Bronchial epithelial cell (primary cell): ENCODE measurements around the gene TRPM4. TPM values are rescaled to one million over a fixed set of nuclear protein-coding genes. Genes with fewer than 3 reads are reported as not detected.

ENCODE experiments used
- DNase-seq: peaks from one replicate; pipeline ENCODE4 v3.0.0-alpha.2; 2010; ENCODE audit warnings: low read depth
- FAIRE-seq: peaks from 2 replicates; lab custom pipeline; 2011; peaks lifted over from hg19 to GRCh38; lab: Jason Lieb, UNC
- H3K27me3 ChIP-seq: 2 replicates; pipeline ENCODE4 v1.5.1; 2011; ENCODE audit warnings: low read length; ENCODE audit not compliant: control insufficient read depth, insufficient read depth
- H3K36me3 ChIP-seq: 2 replicates; pipeline ENCODE4 v1.5.1; 2011; ENCODE audit warnings: low read length; ENCODE audit not compliant: control insufficient read depth, insufficient read depth
- H3K4me3 ChIP-seq: 2 replicates; pipeline ENCODE4 v1.5.1; 2011; ENCODE audit warnings: mild to moderate bottlenecking, low read depth, low read length, control low read depth
- total RNA-seq: library from RNA; depleted of rRNA; stranded (reverse); fragments of >200 nt; gene quantifications from 2 replicates; pipeline ENCODE4 v1.2.1, GENCODE V29; 2014
- TF ChIP-seq, protein P1 (sequence below): IDR thresholded peaks from 2 replicates; pipeline ENCODE4 v1.5.1; 2011; ENCODE audit warnings: mild to moderate bottlenecking, moderate library complexity, low read length, control low read depth, inconsistent platforms; ENCODE audit not compliant: insufficient read depth, severe bottlenecking

The TRPM4 gene
- total RNA-seq, 1 donor from 2014 or later: 11.1 TPM

DNA sequence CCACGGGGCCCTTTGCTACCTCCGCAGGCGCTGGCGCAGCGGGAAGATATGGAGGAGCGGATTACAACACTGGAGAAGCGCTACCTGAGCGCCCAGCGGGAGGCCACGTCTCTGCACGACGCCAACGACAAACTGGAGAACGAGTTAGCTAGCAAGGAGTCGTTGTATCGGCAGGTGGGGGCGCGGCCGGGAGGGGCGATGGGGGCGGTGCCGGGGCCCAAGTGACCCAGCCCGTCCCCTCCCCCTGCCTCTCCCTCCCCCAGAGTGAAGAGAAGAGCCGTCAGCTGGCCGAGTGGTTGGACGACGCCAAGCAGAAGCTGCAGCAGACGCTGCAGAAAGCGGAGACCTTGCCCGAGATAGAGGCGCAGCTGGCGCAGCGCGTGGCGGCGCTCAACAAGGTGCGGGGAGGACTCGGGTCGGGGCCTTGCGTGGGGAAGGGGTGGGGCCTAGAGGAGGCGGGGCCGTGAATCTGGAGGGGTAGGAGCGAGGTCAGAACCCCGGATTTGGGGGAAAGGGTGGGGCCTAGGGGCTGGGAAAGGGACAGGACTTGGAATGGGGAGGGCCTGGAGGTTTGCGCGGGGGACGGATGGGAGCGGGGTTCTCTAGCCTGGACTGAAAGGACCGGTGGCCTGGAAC is 24.5 kb upstream of the TRPM4 start:
- Histone ChIP-seq H3K4me3 (peak overlapping the region; percentile 32), H3K27me3 (no peaks in the 10 kb centered on the region), H3K36me3 (no peaks in the 10 kb centered on the region)
- no peak for FAIRE-seq
- no peak for DNase-seq
- TF ChIP-seq, protein P1, sequence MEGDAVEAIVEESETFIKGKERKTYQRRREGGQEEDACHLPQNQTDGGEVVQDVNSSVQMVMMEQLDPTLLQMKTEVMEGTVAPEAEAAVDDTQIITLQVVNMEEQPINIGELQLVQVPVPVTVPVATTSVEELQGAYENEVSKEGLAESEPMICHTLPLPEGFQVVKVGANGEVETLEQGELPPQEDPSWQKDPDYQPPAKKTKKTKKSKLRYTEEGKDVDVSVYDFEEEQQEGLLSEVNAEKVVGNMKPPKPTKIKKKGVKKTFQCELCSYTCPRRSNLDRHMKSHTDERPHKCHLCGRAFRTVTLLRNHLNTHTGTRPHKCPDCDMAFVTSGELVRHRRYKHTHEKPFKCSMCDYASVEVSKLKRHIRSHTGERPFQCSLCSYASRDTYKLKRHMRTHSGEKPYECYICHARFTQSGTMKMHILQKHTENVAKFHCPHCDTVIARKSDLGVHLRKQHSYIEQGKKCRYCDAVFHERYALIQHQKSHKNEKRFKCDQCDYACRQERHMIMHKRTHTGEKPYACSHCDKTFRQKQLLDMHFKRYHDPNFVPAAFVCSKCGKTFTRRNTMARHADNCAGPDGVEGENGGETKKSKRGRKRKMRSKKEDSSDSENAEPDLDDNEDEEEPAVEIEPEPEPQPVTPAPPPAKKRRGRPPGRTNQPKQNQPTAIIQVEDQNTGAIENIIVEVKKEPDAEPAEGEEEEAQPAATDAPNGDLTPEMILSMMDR: no peak

DNA sequence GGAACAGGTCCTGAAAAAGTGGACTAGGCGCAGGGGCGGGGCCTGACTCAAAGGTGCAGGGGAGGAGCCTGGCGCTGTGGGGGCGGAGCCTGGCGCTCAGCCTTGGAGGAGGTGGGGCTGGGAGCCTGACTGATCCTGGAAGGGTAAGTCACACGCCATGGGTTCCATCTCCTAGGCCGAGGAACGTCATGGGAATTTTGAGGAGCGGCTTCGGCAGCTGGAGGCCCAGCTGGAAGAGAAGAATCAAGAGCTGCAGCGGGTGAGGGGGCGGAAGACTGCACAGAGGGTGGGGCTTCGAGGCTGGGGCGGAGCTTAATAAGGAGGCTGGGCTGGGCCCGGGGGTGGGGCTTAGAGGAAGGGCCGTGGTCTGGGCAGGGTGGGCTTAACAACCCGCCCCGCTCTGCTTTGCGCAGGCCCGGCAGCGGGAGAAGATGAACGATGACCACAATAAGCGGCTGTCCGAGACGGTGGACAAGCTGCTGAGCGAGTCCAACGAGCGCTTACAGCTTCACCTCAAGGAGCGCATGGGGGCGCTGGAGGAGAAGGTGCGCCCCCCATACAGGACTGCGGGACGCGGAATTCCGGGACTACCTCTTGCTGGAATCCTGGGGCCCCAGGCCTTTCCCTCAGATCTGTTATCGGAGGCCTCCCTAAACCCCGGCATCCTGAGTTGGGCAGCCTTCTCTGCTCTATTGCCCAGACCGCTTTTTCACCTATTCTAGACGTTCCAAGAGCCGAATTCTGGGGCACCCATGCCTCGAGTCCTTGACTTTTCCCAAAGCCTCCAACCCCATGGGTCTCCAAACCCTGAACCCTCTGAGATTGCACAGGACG is 23.8 kb upstream of the TRPM4 start:
- Histone ChIP-seq H3K27me3 (no peaks in the 10 kb centered on the region), H3K4me3 (peak overlapping the region; percentile 32), H3K36me3 (no peaks in the 10 kb centered on the region)
- FAIRE-seq: no peak
- TF ChIP-seq, protein P1: peak; percentile 15
- DNase-seq: peak; percentile 75

DNA sequence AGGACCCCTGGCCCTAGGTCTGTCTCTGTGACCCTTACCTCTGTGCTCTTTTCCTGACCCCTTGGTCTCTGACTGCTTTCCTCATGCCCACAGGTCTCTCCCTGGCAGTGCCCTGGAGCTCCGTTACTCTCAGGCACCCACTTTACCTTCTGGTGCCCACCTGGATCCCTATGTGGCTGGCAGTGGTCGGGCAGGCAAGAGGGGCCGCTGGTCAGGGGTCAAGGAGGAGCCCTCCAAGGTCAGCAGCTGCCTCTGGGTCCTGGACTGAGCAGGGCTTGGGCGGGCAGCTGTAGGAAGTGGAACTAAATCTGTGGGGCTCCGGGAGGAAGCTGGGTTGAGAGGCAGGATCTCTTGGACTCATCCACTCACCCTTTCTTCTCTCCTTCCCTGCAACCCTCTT is 21.9 kb upstream of the TRPM4 start:
- Histone ChIP-seq H3K4me3 (no peak overlapping the region), H3K36me3 (no peaks in the 10 kb centered on the region), H3K27me3 (no peaks in the 10 kb centered on the region)
- FAIRE-seq (no peak), DNase-seq (no peak)
- TF ChIP-seq, protein P1: no peak

DNA sequence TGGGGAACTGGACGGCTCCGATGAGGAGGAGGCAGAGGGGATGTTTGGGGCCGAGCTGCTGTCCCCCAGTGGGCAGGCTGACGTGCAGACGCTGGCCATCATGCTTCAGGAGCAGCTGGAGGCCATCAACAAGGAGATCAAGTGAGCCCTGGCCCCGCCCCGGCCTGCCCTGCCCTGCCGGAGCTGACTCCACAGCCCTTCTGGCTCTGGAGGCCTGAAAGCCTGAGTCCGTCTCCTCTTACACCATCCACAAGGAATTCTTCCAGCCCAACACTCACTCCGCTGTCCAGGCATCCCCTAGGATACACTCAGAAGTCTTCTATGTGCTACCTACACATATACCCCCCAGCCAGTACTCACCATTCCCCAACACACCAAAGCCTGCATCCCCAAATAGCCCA is 20.8 kb upstream of the TRPM4 start:
- TF ChIP-seq, protein P1: no peak
- Histone ChIP-seq H3K36me3 (no peaks in the 10 kb centered on the region), H3K4me3 (no peak overlapping the region), H3K27me3 (no peaks in the 10 kb centered on the region)
- FAIRE-seq: no peak
- DNase-seq: no peak

DNA sequence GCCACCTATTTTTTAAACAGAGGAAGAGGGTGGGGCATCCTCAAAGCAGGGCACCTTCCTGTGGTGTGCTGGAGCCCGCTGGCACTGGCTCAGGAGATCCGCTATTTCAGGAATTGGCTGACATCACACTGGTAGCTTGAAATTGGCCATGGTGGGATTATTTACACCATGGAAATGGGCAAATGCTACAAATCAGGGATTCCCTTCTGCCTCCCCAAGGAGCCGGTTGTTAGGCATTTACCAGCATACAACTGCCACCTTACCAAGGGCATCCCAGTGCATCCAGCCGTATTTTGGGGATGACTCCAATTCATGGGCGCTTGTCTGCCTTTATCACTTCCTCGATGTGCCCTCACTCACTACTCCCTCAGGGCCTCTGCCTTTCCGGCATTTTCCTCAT is 16.6 kb upstream of the TRPM4 start:
- H3K27me3 ChIP-seq: no peaks in the 10 kb centered on the region
- TF ChIP-seq, protein P1: no peak
- H3K36me3 ChIP-seq: no peaks in the 10 kb centered on the region
- FAIRE-seq: no peak
- no peak overlapping the region for H3K4me3 ChIP-seq
- DNase-seq: no peak

DNA sequence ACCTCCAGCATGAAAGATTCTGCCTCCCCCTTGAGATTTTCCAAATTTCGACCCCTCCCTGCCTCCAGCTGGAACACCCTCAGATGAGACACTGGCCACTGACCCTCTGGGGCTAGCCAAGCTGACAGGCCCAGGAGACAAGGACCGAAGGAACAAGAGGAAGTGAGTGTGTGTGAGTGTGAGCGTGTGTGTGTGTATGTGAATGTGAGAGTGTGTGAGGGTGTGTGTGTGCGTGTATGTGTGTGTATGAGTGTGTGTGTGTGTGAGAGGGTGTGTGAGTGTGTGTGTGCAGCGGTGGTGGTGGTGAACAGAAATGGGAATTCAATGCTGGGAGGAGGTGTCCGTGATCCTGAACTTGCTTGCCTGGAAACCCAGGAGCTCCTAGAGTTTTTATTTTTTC is 16.2 kb upstream of the TRPM4 start:
- Histone ChIP-seq H3K4me3 (no peak overlapping the region), H3K27me3 (no peaks in the 10 kb centered on the region), H3K36me3 (no peaks in the 10 kb centered on the region)
- no peak for FAIRE-seq
- TF ChIP-seq, protein P1: no peak
- no peak for DNase-seq
